SK-N-DZ (cell line): ENCODE results near the gene CBX2.
A peak's percentile ranks its signal among the peaks of the same experiment; 100 is the strongest.
"Not testable (repeated sequence)": the region's sequence is repeated elsewhere in the genome, so short reads cannot be mapped to it uniquely, and the experiment has no call there.

ENCODE experiments used
- DNase-seq: peaks from one replicate; pipeline ENCODE4 v3.0.0-alpha.2; 2015; ENCODE audit warnings: low spot score

The CBX2 gene

DNA sequence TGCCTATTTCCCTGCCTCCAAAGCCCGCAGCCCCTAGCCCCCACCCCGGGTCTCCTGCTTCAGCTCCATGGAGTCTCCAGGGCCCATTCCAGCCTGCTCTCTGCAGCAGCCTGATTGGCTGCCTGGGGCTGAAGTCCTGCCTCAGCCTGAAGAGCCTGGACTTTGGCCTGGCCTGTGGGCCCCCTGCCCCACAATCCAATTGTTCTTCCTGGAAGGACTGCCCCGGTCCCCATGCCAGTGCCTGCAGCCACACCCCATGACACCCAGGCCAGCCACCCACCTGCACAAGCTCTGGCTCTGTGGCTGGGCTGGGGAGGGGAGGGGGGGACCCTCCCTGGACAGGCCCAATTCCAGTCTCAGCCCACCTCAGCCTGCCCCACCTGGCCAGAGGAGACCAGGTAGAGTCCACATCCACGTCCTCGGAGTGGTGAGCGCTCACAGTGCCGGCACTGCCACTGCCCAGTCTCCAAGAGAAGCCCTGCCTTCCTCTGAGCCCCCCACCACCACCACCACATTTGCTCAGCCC, 34.9 kb upstream of the CBX2 start:
- no peak for DNase-seq

DNA sequence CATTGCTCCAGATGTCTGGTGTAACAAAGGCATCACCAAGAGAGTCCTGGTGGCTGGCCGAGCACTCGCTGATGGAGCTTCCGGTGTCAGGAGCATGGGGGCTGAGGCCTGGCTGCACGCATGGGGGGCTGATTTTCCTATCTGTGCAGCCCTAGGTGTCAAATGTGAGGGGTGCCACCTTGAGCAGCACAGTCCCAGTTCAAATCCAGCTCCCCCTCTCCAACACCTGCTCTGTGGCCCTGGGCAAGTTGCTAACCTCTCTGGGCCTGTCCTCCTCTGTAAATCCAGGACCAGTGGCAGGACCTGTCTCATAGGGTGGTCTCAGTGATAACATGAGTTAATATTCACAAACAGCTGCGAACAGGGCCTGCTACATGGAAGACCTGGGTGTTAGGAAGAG, 34.3 kb upstream of the CBX2 start:
- DNase-seq = no peak

DNA sequence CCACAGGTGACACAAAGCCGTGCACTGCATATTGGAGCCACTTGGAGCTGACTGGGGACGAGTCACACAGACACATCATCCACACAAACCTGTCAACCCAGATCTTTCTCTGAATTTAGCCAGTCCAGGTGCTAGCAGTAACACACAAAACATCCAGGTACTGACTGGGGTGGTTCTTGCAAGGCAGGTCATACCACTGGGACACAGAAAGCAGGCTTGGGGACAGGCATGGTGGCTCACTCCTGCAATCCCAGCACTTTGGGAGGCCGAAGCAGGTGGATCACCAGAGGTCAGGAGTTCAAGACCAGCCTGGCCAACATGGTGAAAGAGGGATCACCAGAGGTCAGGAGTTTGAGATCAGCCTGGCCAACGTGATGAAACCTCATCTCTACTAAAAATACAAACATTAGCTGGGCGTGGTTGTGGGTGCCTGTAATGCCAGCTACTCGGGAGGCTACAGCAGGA, 32.3 kb upstream of the CBX2 start:
- DNase-seq = no peak

DNA sequence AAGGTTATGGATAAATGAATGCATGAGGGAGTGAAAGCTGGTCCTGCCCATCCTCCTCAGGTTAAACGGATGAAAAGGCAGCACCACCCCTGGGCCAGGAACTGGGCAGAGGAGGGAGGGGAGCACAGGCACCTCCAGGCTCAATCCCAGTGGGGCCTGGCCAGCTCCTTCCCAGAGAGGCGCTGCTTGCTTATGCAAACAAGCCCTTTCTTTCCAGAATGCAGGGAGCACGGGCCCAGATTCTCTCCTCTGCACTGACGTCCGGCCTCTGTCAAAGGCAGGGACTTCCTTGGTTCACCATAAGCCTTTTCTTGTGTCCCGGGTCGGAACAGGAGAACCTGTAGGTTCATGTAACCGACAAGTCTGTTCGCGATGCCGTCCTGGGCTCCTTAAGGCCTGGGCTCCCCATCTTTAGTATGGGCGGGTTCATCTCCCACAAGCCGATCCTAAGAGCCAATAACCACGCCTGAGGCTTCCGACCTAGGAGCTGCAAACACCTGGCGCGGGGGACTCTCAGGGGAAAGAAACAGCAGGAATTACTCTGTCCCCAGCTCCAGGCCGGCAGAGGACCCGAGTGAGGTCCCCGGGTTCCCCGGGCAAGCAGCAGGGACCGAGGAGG, 30.9 kb upstream of the CBX2 start:
- DNase-seq = no peak

DNA sequence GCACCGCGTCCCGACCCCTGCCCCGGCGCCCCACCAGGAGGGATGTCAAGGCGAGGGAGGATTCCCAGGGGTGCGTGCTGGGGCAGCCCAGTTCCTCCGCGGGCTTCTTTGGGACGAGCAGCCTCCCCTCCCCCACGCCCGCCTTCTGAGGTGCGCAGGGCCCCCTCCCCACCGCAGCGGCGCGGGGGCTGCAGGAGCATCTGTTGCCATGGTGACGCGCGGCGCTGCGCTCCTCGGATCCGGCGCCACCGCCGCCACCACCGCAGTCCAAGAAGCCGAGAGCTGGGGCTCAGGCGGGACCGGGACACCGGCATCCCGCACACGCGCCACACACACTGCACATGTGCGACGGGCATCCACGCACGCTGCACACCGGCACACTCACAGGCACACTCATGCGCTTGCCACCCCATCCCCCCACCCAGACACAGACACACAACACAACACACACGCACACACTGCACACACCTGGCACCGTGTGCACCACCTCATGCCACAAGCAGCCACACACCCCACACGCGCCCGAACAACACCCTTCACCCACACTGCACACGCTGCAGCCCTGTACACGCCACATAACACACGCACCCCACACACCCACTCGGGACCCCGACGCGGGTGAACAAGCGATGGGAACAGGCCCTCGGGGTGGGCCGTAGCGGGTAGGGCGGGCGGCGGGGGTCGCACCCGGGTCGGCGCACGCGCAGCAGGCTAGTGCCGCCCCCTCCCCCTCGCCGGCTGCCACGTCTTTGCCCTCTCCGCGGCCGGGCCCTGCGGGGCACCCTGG, 30.2 kb upstream of the CBX2 start:
- peak; percentile 57 for DNase-seq

DNA sequence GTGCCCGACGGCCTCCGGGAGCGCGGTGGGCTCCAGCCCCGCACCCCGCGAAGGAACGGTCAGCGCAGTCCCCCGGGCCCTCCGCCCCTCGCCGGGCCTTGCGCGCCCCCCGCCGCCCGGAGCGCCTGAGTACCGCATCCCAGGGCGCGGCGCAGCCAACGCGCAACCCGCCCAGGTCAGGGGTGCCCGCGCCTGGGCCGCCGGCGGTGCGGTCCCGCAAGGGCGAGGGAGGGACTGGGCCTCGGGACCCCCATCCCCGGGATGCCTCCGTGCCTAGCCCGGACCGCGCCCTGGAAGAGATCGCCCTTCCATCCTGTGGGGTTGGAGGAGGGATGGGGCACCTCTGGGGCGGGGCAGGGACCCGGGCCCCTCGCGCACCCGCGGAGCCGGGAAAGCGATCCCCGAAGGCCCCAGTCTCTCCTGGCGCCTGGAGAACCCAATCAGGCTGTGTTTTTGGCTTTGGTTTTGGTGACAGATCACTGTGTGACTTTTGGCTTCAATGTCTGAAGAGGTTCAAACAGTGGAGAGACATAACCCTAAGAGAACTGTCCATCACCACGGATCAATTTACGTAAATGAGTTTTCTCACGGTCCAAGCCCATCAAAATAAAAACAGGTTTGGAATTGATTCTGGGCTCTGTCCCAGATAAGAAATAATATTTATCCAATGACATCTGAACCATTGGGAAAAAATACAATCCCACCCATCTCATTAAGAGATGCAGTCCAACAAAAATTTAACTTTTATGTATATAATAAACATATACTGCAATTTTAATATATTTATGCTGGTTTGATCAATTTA, 29.5 kb upstream of the CBX2 start:
- DNase-seq = no peak

DNA sequence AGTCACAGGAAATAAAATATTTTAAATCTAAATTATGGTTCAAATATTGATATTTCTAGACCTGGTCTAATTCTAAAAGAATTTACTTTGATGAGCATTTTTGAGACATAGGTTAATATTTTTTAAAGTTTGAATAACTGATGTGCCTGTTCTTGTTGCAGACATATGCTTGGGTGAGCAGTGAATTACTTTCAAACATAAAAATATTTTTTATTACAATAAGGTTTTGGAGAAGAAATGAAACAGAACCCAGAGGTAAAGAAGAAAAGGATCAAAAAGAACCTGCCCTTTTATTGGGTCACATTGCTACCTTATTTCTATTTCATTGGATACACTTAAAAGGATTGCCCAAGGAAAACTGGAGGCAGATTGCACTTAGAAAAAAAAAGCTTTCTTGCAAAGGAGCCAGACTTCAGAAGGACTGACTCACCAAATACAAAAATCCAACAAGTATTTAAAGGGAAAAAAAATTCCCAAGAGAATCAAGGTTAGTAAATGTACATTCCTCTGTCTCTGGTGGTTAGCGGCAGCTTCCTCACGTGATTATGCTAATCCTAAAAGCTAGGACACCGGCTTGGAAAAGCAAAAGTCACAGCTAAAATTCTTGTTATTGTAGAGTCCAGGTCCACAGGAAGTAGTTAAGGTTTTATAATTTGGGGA, 28.7 kb upstream of the CBX2 start:
- no peak for DNase-seq

DNA sequence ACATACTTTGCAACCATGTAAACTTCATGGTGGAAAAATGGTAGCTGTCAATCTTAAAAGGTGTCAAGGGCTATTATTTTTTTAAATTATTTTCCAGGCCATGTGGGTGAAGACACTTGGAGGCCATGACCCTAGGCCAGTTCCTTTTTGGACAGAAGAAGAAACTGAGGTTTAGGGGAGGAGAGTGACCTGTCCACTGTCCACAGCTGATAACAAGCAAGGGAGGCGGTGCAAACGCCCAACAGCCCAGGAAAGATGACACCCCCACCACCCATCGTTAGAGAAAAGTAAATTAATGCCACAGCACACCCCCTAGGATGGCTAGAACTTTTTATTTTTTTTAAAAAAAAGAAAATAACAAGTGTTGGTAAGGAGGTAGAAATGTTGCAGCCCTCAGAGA, 28.0 kb upstream of the CBX2 start:
- no peak for DNase-seq

DNA sequence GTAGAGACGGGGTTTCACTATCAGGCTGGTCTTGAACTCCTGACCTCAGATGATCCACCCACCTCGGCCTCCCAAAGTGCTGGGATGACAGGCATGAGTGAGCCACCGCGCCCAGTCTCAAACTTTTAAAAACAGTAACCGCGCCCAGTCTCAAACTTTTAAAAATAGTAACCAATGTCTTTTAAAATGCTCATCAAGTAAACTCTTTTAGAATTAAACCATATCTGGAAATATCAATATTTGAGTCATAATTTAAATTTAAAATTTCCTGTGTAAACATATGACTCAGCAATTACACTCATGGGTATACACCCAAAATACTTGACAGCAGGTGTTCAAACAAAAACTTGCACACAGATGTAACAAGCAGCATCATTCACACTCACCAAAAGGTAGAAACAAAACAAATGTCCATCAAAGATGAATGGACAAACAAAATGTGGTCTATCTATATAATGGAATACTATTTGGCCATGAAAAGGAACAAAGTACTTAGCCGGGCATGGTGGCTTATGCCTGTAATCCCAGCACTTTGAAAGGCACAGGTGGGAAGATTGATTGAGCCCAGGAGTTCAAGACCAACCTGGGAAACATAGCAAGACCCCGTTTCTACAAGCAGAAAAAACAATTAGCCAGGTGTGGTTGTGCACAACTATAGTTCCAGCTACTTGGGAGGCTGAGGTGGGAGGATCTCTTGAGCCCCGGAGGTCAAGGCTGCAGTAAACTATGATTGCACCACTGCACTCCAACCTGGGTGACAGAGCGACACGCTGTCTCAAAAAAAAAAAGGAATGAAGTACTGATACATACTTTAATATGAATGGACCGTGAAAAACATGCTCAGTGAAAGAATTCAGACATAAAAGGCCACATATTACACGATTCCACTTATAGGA, 27.1 kb upstream of the CBX2 start:
- DNase-seq = no peak

DNA sequence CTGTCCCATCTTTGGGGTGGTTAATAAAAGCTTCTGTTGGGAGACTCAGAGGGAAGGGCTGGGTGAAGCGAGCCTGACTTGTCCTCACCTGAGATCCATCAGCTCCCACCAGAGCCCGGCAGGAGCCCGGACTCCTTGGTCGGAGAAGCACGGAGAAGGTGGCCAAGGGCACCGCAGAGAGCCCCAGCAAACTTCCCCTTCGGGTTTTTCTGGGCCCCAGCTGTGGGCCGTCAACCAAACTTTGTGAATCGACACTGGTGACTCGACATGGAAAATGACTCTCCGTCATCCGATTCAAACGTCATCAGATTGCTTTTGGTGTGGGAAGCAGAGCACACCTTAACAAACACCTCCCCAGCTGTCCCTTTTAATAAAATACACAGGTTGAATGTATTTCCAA, 25.8 kb upstream of the CBX2 start:
- DNase-seq = no peak

DNA sequence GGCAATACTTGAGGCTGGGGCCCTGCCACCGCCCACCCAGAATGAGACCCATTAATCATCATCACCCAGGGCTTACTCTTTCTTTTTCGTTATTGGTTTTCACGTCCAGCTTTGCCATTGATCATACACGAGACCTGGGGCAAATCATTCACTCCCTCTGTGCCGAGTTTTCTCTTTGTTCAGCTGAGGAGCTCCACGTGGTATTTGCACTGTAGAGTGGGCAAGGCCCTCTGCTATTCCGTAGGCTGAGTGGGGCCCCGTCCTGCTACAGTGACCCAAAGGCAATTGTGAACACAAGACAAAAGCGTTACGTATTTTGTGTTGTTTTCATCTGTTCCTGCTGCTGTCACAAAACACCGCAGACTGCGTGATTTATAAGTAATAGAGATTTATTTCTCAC, 23.6 kb upstream of the CBX2 start:
- DNase-seq = no peak

DNA sequence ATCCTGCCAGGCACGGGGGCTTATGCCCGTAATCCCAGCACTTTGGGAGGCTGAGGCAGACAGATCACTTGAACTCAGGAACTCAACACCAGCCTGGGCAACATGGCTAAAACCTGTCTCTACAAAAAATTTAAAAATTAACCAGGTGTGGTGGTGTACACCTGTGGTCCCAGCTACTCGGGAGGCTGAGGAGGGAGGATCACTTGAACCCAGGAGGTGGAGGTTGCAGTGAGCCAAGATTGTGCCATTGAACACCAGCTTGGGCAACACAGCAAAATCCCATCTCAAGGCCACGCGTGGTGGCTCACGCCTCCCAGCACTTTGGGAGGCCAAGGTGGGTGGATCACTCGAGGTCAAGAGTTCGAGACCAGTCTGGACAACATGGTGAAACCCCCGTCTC, 23.0 kb upstream of the CBX2 start:
- not testable (repeated sequence) for DNase-seq

DNA sequence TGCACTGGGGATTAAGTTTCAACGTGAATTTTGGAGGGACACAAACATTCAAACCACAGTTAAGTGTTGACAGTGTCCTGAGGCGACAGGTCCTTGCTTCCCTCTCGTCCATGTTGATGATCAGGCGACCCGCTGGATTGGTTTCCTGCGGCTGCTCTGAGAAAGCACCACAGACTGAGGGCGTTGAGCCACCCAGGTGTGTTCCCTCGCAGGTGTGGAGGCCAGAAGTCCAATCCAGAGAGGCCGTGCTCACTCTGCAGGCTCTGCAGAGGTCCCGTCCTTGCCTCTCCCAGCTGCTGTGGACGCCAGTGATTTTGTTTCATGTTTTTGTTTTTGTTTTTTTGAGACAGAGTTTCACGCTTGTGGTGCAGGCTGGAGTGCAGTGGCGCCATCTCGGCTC, 22.4 kb upstream of the CBX2 start:
- no peak for DNase-seq

DNA sequence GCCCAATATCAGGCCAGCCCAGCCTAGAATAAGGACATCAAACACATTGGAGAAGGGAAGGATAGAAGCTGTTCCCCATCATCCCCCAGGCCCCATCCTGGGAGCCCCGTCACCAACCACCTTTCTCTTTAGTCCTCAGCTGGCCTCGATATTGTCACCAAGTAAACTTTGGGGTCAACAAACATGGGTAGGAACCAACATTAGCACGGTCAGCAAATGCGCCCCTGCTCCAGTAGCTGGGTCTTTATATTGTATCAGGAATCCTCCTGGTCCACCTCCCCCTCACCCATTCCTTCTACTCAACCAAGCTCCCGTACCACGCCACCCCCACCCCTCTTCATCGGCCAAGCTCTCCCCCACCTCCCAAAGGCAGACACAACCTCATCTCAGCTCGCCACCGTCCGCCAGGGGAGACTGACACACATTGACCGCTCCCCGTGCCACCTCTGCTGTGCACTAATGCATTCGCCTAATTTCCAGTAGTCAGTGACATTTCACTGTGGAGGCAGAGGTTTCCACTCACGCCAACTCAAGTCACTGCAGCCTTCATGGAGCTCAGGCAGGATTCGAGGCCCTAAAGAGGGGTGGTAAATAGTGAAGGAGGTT, 20.7 kb upstream of the CBX2 start:
- DNase-seq = no peak

DNA sequence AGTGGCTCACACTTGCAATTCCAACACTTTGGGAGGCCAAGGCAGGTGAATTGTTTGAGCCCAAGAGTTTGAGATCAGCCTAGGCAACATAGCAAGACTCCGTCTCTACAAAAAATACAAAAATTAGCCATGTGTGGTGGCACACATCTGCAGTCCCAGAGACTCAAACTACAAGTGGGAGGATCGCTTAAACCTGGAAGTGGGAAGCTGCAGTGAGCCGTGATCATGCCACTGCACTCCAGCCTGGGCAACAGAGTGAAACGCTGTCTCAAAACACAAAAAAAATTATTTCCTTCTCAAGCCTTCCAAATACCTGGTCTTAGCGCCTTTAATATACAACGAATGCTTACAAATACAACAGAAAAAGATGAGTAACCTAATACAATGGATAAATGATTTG, 19.7 kb upstream of the CBX2 start:
- DNase-seq = no peak

DNA sequence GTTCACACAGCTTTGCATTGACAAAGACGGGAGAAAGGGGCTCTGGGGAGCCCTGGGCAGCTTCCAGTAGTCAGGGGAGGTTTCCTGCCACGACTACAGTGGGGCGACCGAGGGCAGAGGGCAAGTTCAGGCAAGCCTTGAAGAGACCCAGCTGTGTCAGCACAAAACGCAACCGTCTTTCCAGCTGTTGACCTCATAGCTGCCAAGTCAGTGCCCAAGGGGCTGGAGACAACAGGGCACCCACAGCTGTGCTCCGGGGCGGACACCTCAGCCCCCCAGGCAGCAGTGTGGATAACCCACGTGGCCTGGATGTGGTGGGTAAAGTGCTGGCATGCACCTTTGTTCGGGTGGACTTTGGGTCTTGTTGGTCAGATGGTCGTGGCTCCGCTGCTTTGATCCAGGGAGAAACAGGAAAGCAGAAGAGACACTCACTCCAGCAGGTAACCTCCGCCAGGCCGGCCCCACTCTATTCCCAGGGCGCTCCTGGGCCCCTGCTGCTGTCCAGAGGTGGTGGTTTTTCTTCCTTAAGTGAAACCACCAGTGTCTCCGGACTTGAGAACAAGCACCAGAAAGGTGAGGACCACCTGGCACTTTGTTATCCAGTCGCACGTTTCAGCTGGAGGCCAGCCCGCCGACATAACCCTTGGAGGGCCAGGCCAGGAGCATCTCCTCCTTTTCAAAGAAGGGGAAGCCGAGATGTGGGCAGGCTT, 17.6 kb upstream of the CBX2 start:
- DNase-seq = no peak

DNA sequence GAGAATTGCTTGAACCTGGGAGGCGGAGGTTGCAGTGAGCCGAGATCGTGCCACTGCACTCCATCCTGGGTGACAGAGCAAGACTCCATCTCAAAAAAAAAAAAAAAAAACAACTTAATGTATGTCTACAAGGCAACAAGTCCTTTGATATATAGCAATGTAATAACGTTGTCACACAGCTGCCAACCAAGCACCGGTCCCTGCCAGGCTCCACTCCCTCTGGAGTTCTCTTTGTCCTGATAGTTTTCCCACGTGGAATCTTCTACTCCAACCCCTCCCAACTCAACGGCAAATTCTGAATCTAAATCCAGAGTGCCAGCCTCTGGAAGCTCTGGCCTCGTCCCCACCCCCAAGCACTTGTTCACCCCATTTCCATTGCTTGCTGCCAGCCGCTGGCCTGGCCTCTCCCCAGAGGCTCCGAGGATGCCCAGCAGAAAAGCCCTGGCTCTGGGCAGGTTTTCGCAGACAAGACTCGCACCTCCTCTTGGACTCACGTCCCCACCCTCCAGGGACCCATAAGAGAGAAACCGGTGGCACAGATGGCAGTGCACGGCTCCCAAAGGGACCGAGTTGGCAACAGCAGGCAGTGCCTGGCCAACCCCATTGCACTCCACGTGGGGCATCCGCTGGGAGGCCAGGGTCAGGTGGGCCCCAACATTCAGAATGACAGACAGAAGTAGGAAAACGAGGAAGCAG, 15.9 kb upstream of the CBX2 start:
- DNase-seq = no peak

DNA sequence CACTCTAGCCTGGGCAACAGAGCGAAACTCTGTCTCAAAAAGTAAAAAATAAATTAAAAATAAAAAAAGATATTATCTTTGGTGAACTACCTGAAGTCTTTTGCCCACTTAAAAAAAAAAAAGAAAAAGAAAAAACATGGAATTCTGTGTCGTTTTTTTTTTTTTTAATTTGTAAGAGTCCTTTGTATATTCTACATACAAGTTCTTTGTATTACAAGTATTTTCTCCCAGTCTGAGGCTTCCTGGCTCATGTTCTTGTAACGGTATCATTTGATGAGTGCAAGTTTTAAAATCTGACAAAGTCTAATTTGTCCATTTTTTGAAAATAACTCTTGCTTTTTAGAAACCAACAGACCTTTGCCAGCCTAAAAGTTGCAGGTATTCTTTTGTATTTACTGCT, 12.2 kb upstream of the CBX2 start:
- no peak for DNase-seq
